SJCRH30 (cell line): ENCODE data around the gene SUMF2. TPM values are rescaled to one million over a fixed set of nuclear protein-coding genes. Genes with fewer than 3 reads are reported as not detected.
A peak's percentile ranks its signal among the peaks of the same experiment; 100 is the strongest.
"Not testable (repeated sequence)": the region's sequence is repeated elsewhere in the genome, so short reads cannot be mapped to it uniquely, and the experiment has no call there.

ENCODE experiments used
- DNase-seq, 2 experiments: peaks; one replicate each; pipeline ENCODE4 v3.0.0-alpha.2; 2015 to 2020
- H3K27ac ChIP-seq: fragments of 250-450 bp; sonication (Bioruptor Pico); 2 replicates; pipeline ENCODE4 v1.5.1; 2020; ENCODE audit warnings: mild to moderate bottlenecking, moderate library complexity
- H3K27me3 ChIP-seq: fragments of 250-450 bp; sonication (Bioruptor Pico); 2 replicates; pipeline ENCODE4 v1.5.1; 2020; ENCODE audit warnings: mild to moderate bottlenecking, moderate library complexity
- H3K36me3 ChIP-seq: fragments of 250-450 bp; sonication (Bioruptor Pico); 2 replicates; pipeline ENCODE4 v1.5.1; 2020; ENCODE audit warnings: mild to moderate bottlenecking, moderate library complexity
- H3K4me1 ChIP-seq: fragments of 250-450 bp; sonication (Bioruptor Pico); 2 replicates; pipeline ENCODE4 v1.5.1; 2020; ENCODE audit warnings: mild to moderate bottlenecking, moderate library complexity
- H3K4me3 ChIP-seq: fragments of 250-450 bp; sonication (Bioruptor Pico); 2 replicates; pipeline ENCODE4 v1.5.1; 2020; ENCODE audit warnings: mild to moderate bottlenecking, moderate library complexity
- H3K9me3 ChIP-seq: fragments of 250-450 bp; sonication (Bioruptor Pico); replicated peaks from 2 replicates; pipeline ENCODE4 v1.5.1; 2020; ENCODE audit warnings: mild to moderate bottlenecking, moderate library complexity
- total RNA-seq: library from RNA; depleted of rRNA; stranded (reverse); fragments of >200 nt; shearing (Covaris generic); gene quantifications from 2 replicates; pipeline ENCODE4 v1.2.3, GENCODE V29; 2014; rRNA removed

Gene SUMF2
- 73.9 and 78.9 TPM in 2 replicates for total RNA-seq

DNA sequence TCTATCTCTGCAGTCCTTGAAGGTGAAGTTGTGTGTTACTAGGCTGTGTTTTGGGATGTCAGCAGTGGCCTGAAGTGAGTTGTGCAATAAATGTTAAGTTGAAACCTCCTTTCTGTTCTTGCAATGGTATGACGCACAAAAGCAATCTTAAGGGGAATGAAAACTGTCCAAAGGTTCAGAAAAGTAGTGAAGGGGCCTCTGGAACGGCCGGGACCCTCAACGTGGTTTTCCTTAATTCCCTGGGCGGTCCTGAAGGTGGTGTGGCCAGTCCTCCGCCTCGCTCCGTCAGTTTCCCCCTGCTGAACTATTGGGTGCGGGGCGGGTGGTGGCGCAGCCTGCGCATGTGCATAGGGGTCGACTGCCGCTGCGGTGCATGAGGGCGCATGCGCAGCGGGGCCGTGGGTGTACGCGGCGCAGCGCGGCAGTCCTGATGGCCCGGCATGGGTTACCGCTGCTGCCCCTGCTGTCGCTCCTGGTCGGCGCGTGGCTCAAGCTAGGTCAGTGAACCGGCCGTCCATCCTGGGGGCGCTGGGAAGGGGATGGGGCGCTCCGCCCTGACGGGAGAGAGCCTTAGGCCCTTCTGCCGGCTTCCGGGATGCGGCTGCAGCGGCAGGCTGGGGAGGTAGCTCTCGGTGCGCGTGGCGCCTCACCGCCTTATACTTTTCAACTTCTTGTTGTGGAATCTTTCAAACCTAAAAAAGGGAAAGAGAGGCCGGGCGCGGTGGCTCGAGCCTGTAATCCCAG, at the start of gene SUMF2:
SUMF2 (plus strand) TSS at position 405 of the 744 bp plus-strand sequence; CDS start at position 431, 26 bp downstream.
- Histone ChIP-seq H3K4me1 (peaks cover 5% of the 10 kb centered on the region; the same call in 1 of the 2 replicates), H3K27ac (peak within 1 kb of the TSS; percentile 82), H3K4me3 (peak within 1 kb of the TSS; percentile 72), H3K9me3 (no peaks in the 10 kb centered on the region), H3K36me3 (peaks cover 46% of the 10 kb centered on the region), H3K27me3 (no peaks in the 10 kb centered on the region)
- DNase-seq = peak; percentile 91 to 96

DNA sequence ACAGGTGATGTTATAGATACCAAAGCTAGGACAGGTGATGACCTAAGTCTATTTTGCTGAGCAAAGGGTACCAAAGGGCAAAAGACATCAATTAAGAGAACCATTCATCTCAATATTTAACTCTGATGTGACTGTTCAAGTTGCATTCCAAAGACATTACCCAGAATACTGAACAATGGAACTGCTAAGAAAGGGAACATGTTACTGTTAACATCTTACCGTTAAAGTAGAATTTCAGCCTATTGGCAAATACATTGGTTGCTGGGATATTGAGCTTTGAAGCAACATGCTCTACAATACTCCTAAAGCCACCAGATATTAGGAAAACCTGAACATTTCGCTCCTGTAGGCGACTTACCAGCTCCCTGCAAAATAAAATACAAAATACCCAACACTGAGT, 47.1 kb upstream of the SUMF2 start:
- peaks cover 45% of the 10 kb centered on the region for H3K36me3 ChIP-seq
- H3K4me3 ChIP-seq, H3K27ac ChIP-seq, DNase-seq, H3K27me3 ChIP-seq, H3K4me1 ChIP-seq, H3K9me3 ChIP-seq: not testable (repeated sequence)

DNA sequence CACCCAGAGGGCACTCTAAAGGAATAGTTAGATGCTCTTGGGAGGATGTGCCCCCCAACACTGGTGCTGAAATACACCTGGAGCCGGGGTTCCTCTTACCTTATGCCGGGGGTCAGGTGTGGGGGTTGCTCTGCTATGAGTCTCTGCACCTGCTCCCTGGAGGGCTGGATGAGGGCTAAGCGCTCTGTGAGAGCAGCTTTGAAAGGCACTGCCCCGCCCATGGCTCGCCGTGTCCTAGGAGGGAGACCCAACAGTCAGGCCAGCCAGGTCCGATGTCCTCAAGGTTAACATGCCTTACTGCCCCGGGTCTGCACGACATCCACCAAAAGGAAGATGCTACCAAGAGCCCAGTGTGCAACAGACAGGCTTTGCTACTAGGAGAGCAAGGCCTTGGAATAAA, 44.6 kb upstream of the SUMF2 start:
- Histone ChIP-seq H3K9me3 (no peaks in the 10 kb centered on the region), H3K4me3 (no peak overlapping the region), H3K36me3 (peaks cover 44% of the 10 kb centered on the region), H3K4me1 (no peaks in the 10 kb centered on the region), H3K27me3 (no peaks in the 10 kb centered on the region), H3K27ac (no peak overlapping the region)
- no peak for DNase-seq

DNA sequence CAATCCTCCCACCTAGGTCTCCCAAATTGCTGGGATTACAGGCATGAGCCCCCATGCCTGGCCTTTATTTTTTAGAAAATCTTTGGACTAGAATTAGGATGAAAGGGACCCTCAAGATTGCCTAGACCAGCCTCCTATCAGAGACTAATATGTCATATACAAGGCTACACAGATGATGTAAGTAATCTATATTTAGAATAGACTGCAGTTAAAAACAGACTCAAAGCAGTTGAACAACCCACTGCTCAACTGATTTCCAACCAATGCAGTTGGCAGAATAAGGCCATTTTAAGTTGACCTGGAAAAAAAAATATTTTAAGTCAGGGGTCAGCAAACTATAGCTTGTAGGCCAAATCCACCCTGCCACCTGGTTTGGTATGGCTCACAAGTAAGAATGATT, 40.6 kb upstream of the SUMF2 start:
- Histone ChIP-seq H3K9me3 (no peaks in the 10 kb centered on the region), H3K27me3 (no peaks in the 10 kb centered on the region), H3K4me3 (no peak overlapping the region), H3K27ac (no peak overlapping the region), H3K36me3 (peaks cover 43% of the 10 kb centered on the region), H3K4me1 (no peaks in the 10 kb centered on the region)
- no peak for DNase-seq

DNA sequence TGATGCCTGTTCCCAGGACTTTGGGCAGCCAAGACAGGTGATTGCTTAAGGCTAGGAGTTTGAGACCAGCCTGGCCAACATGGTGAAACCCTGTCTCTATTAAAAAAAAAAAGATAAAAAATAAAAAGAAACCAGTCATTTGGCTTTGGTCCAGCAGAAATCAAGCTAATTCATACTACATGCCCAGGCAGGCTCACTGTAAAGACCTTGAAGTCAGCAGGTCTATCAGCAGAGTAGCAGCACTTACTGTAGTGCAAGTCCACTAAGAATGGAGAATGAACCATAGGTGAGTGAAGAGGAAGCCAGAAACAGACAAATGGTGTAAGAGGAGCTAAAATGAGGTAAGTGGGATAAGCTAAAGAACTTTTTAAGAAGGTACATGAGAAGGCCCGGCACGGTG, 37.5 kb upstream of the SUMF2 start:
- Histone ChIP-seq H3K4me3 (no peak overlapping the region), H3K9me3 (no peaks in the 10 kb centered on the region), H3K27me3 (no peaks in the 10 kb centered on the region), H3K36me3 (peaks cover 39% of the 10 kb centered on the region), H3K4me1 (no peaks in the 10 kb centered on the region), H3K27ac (no peak overlapping the region)
- no peak for DNase-seq

DNA sequence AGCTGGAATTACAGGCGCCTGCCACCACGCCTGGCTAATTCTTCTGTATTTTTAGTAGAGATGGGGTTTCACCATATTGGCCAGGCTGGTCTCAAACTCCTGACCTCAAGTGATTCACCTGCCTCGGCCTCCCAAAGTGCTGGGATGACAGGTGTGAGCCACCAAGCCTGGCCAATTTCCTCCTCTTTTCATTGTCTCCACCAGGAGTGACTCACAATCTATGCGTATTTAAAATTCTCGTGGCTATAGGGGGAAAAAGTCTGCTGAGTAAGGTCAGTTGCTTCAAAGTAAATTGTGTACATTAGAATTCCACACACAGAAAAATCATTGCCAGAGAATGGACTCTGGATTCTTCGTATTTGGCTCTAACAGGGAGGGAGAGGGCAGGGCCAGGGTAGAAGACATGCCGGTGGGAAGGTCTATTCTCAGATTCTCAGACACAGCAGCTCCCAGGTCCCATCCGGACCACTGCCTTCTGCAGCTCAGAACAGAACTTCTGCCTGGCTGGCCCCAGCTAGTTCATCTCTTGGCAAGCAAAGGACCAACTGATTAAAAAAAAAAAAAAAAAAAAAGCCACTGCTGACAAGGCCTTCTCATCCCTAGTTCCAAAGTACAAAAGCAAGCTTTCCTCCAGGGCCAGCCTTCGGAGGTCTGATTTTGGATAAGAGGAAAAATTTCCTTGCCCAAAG, 35.0 kb upstream of the SUMF2 start:
- no peaks in the 10 kb centered on the region for H3K4me1 ChIP-seq
- no peaks in the 10 kb centered on the region for H3K27me3 ChIP-seq
- peaks cover 32% of the 10 kb centered on the region for H3K36me3 ChIP-seq
- no peaks in the 10 kb centered on the region for H3K9me3 ChIP-seq
- no peak overlapping the region for H3K27ac ChIP-seq
- no peak overlapping the region for H3K4me3 ChIP-seq
- peak in 1 of 2 experiments; percentile 16 for DNase-seq

DNA sequence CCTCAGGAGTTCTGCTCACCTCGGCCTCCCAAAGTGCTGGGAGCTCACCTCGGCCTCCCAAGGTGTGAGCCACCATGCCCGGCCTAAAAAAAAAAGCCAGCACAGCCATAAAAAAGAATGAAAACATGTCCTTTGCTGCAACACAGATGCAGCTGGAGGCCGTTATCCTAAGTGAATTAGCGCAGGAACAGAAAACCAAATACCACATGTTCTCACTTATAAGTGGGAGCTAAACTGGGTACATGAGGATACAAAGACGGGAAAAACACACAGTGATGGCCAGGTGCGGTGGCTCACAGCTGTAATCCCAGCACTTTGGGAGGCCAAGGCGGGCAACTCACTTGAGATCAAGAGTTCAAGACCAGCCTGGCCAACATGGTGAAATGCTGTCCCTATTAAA, 33.7 kb upstream of the SUMF2 start:
- Histone ChIP-seq H3K27ac (no peak overlapping the region), H3K36me3 (peaks cover 29% of the 10 kb centered on the region), H3K9me3 (no peaks in the 10 kb centered on the region), H3K27me3 (no peaks in the 10 kb centered on the region), H3K4me3 (no peak overlapping the region), H3K4me1 (no peaks in the 10 kb centered on the region)
- DNase-seq = no peak

DNA sequence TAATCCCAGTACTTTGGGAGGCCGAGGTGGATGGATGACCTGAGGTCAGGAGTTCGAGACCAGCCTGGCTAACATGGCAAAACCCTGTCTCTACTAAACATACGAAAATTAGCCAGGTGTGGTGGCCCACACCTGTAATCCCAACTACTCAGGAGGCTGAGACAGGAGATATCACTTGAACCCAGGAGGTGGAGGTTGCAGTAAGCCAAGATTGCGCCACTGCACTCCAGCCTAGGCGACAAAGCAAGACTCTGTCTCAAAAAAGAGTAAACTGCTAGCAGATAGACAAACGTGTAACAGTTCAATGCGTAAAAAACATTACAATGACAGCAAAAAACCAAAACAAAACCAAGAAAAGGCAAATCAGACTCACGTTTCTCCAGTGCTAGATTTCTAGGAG, 32.5 kb upstream of the SUMF2 start:
- not testable (repeated sequence) for H3K4me3 ChIP-seq, DNase-seq, H3K27me3 ChIP-seq, H3K4me1 ChIP-seq, H3K27ac ChIP-seq, H3K9me3 ChIP-seq
- peaks cover 24% of the 10 kb centered on the region for H3K36me3 ChIP-seq

DNA sequence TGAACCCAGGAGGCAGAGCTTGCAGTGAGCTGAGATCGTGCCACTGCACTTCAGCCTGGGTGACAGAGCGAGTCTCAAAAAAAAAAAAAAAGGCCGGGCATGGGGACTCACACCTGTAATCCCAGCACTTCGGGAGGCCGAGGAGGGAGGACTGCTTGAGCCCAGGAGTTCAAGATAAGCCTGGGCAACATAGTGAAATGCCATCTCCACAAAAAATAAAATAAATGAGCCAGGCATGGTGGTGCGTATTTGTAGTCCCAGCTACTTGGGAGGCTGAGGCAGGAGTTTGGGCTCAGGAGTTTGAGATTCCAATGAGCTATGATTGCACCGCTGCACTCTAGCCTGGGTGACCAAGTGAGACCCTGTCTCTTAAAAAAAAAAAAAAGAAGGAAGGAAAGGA, 31.5 kb upstream of the SUMF2 start:
- H3K4me3 ChIP-seq, H3K27me3 ChIP-seq, H3K4me1 ChIP-seq, H3K27ac ChIP-seq, DNase-seq, H3K9me3 ChIP-seq: not testable (repeated sequence)
- peaks cover 17% of the 10 kb centered on the region for H3K36me3 ChIP-seq

DNA sequence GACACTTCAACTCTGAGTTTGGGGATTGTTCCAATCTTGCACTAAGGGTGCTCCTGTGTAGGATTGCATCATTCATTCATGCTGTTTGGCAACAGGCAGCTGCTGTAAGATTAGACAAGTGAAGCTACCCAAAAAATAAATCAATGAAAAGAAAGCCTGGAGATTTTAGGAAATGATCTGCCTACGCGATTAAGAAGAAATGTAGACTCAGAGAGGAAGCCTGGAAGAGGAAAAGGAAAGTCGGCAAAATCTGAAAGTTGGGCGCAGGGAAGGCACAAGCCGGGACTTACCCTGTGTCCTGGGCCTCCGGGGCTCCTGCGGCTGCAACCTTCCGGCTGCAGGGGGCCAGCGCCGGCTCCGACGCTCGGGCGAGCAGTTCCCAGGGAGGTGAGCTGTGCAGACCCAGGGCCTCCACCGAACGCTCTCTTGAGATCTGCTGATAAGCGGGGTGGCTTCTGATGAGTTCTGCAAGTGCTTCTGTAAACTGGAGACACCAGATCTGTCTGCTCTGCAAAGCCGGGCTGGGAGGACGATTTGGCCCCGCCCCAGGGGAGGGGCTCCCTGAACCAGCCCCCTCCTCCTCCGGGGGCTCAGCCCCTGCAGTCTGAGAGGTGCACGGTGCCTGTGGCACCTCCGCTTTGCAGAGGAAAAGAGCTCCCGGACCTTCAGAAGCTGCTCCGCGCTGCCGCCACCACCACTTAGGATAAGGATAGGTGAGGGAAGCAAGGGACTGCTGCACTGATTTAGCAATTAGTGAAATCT, 30.2 kb upstream of the SUMF2 start:
- Histone ChIP-seq H3K4me1 (no peaks in the 10 kb centered on the region), H3K27me3 (no peaks in the 10 kb centered on the region), H3K4me3 (peak overlapping the region; percentile 61), H3K36me3 (peaks cover 11% of the 10 kb centered on the region), H3K9me3 (no peaks in the 10 kb centered on the region), H3K27ac (peak overlapping the region; percentile 57)
- peak; percentile 92 to 95 for DNase-seq

DNA sequence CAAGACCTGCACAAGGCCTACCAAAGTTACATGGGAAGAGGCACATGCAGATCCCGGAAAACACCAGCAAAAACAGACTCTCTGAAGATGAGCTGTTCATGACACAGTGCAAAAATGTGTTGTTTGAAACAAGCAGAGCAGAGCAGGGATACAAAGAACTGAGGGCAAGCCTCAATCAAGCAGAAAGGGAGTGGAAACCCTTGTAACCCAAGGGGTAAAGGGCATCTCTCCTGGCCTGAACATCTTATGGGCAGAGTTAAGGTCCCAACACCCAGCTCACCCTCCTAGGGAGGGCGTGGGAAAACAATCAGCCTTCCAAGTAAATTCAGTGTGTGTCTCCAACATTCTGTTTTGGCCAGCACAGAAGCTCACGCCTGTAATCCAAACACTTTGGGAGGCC, 23.4 kb upstream of the SUMF2 start:
- Histone ChIP-seq H3K27me3 (no peaks in the 10 kb centered on the region), H3K36me3 (peaks cover 10% of the 10 kb centered on the region; the same call in 1 of the 2 replicates), H3K27ac (no peak overlapping the region), H3K9me3 (no peaks in the 10 kb centered on the region), H3K4me1 (no peaks in the 10 kb centered on the region), H3K4me3 (no peak overlapping the region)
- no peak for DNase-seq

DNA sequence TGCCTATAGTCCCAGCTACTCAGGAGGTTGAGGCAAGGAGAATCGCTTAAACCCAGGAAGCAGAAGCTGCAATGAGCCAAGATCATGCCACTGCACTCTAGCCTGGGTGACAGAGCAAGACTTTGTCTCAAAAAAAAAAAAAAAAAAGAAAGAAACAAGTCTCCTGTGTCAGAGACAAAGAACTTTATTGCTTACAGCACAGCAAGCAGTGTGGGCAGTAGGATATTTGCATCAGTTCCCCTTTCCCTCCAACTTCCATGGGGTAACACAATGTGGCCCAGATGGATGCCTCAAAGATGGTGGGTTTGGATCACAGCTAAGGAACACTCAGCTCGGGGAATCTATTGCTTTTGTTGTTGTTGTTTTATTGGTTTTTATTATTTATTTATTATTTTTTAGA, 18.3 kb upstream of the SUMF2 start:
- not testable (repeated sequence) for H3K9me3 ChIP-seq, DNase-seq, H3K4me1 ChIP-seq, H3K27ac ChIP-seq, H3K27me3 ChIP-seq, H3K36me3 ChIP-seq, H3K4me3 ChIP-seq

DNA sequence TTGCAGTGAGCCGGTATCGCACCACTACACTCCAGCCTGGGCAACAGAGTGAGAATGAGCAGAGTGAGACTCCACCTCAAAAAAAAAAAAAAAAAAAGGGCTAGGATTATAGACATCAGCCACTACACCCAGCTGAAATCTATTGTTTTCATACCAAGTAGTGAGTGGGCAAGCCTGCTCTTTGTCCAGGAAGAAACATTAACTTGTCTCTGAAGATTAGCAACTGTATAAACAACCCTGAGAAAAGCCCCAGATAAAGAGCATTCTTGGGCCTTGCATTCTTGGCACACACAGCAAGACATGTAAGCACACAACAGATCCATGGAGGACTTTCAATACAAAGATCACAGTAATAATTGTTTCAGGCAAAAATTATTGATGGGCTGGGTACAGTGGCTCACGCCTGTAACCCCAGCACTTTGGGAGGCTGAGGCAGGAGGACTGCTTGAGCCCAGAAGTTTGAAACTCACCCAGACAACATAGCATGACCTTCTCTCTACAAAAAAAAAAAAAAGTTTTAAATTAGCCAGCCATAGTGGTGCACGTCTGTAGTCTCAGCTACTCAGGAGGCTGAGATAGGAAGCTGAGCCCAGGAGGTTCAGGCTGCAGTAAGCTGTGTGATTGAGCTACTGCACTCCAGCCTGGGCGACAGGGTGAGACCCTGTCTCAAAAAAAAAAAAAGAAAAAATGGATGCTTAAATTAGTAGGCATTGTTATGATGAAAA, 17.2 kb upstream of the SUMF2 start:
- peak in 1 of 2 experiments; percentile 58 for DNase-seq
- Histone ChIP-seq H3K4me1 (peaks cover 4% of the 10 kb centered on the region), H3K4me3 (no peak overlapping the region), H3K27ac (no peak overlapping the region), H3K9me3 (no peaks in the 10 kb centered on the region), H3K27me3 (no peaks in the 10 kb centered on the region), H3K36me3 (peaks cover 10% of the 10 kb centered on the region; the same call in 1 of the 2 replicates)

DNA sequence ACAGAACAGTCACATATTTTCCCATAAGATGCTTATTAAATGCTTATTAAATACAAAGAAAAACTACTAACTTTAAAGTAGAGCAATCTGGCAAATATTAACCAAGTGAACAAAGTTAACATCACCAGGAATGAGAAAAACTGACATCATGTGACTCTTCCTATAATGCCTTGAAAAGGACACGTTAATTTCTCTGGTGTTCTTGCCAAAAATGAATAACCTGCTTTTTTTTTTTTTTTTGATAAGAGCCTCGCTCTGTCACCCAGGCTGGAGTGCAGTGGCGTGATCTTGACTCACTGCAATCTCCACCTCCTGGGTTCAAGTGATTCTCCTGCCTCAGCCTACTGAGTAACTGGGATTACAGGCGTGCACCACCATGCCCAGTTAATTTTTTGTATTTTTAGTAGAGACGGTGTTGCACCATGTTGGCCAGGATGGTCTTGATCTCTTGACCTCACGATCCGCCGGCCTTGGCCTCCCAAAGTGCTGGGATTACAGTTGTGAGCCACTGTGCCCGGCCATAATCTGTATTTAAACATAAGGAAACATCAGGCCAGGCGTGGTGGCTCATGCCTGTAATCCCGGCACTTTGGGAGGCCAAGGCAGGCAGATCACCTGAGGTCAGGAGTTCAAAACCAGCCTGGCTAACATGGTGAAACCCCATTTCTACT, 16.5 kb upstream of the SUMF2 start:
- H3K27ac ChIP-seq, H3K9me3 ChIP-seq, DNase-seq, H3K27me3 ChIP-seq, H3K4me1 ChIP-seq, H3K4me3 ChIP-seq: not testable (repeated sequence)
- H3K36me3 ChIP-seq = peaks cover 14% of the 10 kb centered on the region; the same call in 1 of the 2 replicates
